Camera-type eye (tissue), 1 donor: ENCODE measurements around the gene SPRR2E. TPM values are rescaled to one million over a fixed set of nuclear protein-coding genes. Genes with fewer than 3 reads are reported as not detected.

ENCODE experiments used
- total RNA-seq: library from RNA; depleted of rRNA; stranded (reverse); fragments of >200 nt; gene quantifications from one replicate; pipeline ENCODE4 v1.2.3, GENCODE V29; 2014

The SPRR2E gene
- not detected for total RNA-seq

DNA sequence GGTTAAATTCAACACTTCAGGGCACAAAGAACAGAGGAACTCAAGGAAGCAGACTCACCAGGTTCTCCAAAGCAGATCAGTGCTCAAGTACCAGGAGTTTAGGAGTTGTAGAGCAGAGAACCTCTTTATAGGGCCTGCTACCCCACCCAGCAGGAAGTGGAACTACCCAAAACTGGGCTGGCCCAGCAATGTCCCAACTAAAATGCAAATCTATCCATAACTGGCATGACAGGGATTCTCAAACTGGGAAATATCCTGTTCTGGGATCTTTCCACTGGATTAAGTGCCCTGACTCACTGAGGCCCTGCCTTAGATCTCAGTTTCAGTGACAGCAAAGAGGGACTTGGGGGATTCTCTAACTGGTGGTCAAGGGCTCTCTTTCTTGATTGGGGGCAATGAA, at the start of gene SPRR2E:
Gene SPRR2E (minus strand): TSS at position 101 of the 400 bp plus-strand sequence. CDS start 775 bp downstream, outside the sequence.

DNA sequence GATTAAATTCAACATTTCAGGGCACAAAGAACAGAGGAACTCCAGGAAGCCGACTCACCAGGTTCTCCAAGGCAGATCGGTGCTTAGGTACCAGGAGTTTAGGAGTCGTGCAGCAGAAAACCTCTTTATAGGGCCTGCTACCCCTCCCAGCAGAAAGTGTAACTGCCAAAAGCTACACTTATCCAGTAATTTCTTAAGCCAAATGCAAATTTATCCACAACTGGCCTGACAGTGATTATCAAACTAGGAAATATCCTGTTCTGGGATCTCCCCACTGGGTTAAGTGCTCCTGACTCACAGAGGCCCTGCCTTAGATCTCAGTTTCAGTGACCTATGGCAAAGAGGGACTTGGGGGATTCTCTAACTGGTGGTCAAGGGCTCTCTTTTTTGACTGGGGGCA, 19.1 kb upstream of the SPRR2E start, which contains the start of gene SPRR2F:
Gene SPRR2F (minus strand): TSS at position 101 of the 400 bp plus-strand sequence. CDS start 783 bp downstream, outside the sequence.

DNA sequence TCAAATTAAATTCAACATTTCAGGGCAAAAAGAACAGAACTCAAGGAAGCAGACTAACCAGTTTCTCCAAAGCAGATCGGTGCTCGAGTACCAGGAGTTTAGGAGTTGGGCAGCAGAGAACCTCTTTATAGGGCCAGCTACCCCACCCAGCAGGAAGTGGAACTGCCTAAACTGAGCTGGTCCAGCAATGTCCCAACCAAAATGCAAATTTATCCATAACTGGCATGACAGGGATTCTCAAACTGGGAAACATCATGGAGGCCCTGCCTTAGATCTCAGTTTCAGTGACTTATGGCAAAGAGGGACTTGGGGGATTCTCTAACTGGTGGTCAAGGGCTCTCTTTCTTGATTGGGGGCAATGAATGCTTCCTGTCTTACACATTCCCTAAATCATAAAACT, 22.8 kb downstream of the SPRR2E start, which contains the start of gene SPRR2B:
Gene SPRR2B (minus strand): TSS at position 101 of the 400 bp plus-strand sequence. CDS start 772 bp downstream, outside the sequence.

GRCh38 chr1:153057375-153057774, 37.0 kb downstream of the SPRR2E start, which contains the start of gene SPRR2A:
Gene SPRR2A, minus strand, starts transcription at chr1:153057512. Its CDS starts 777 bp downstream, at chr1:153056735.

Other genes starting within 250 kb of the SPRR2E start
- not detected for gene LCE7A, start 234.5 kb downstream of the SPRR2E start, total RNA-seq
- gene SMCP, start 216.2 kb downstream of the SPRR2E start, total RNA-seq: not detected
- 0.44 TPM for gene IVL, start 186.0 kb downstream of the SPRR2E start, total RNA-seq
- not detected for gene SPRR5, start 147.3 kb downstream of the SPRR2E start, total RNA-seq
- gene SPRR4, start 123.9 kb downstream of the SPRR2E start, total RNA-seq: not detected
- not detected for gene SPRR1A, start 110.4 kb downstream of the SPRR2E start, total RNA-seq
- not detected for gene SPRR3, start 92.8 kb downstream of the SPRR2E start, total RNA-seq
- gene SPRR1B, start 63.3 kb downstream of the SPRR2E start, total RNA-seq: not detected
- gene SPRR2D, start 53.4 kb downstream of the SPRR2E start, total RNA-seq: not detected
- not detected for gene SPRR2A, start 37.0 kb downstream of the SPRR2E start, total RNA-seq
- not detected for gene SPRR2B, start 22.9 kb downstream of the SPRR2E start, total RNA-seq
- not detected for gene SPRR2F, start 19.0 kb upstream of the SPRR2E start, total RNA-seq
- not detected for gene SPRR2G, start 56.4 kb upstream of the SPRR2E start, total RNA-seq
- not detected for gene LELP1, start 108.9 kb upstream of the SPRR2E start, total RNA-seq
- not detected for gene PRR9, start 123.1 kb upstream of the SPRR2E start, total RNA-seq
- gene LORICRIN, start 165.2 kb upstream of the SPRR2E start, total RNA-seq: 0.44 TPM
- gene PGLYRP3, start 218.4 kb upstream of the SPRR2E start, total RNA-seq: not detected